Right forelimb (tissue), 1 donor: Measurements from ENCODE around the gene KAZALD1.

Source experiments
- DNase-seq: peaks from one replicate; pipeline ENCODE4 v3.0.0-alpha.2; 2018

Gene KAZALD1

DNA sequence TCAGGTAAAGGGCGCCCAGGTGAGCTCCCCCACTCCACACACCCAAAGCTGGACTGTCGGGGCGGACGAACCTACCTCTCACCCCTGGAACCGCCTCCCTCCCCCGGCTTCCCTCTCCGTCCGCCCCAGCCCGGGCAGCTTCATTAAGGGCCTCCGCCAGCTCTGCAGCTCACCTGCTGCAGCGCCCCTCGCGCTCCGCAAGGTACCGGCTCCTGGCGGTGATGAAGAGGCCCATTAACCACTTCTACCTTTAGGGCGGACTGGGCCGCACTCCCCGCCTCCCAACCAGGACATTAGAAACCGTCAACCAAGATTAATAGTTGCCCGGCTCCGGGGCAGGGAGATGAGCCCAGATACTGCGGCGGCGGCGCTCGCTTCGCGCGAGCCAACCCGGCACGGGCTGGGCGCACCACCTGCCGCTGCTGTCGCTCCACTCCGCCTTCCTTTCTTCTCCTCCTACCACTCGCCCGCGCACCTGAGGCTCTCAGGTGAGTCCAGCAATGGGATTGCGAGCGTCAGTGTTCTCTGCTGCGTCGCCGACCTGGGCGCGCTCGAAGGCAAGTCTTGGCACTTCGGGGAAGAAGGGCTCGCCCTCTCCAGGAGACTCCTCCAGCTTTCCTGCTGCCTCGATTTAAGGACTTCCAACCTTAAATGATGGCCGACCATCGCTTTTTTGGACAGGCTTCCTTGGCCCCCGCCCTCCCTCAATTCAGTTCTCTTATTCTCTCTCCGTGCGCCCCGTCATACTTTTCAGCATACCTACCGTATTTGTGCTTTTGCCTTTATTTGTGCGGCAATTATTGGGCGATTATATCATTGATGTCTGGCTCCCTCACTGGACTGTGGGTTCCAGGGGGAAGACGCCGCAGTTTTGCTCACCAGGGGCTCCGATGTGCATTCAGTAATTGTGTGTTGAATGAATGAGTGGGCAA lies 13.6 kb upstream of the KAZALD1 start:
- DNase-seq = no peak

DNA sequence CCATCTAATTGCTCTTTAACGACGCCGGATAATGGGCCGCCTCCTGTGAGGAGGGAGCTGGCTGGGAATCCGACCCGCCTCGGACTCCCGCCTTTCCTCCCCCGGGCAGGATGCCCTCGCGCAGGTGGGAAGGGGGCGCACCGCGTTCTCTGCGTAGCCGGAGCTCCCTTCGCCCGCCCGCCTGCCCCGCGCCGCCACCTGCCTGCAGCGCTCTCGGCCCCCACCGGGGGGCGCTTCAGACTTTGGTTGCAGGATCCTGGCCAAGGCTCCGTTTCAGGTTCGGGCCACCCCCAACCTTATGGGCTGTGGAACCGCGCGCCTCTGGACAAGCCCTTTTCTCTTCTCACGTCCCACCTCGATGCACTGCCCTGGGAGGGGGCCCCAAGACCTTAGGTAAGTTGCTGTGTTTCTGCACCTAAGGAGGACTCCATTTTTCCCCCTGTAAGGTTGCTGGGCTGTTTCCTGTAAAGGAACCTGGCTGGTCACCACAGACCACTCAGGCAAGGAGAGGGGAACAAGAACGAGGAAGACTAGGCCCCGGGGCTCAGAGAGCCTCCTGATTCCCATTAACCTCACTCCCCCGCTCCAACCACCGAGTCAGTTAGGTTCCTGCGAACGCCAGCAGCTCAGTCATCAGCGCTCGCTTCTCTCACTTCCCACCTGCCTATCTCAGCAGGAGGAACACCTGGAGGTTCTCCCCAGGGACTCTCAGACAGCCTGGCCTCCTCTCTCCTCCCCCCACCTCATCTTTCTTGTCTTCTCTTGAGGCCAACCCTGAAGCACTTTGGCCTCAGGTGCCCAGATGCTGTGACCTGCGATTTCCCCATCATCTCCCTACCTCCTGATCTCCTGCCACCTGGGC lies 11.3 kb upstream of the KAZALD1 start:
- peak; percentile 78 for DNase-seq

DNA sequence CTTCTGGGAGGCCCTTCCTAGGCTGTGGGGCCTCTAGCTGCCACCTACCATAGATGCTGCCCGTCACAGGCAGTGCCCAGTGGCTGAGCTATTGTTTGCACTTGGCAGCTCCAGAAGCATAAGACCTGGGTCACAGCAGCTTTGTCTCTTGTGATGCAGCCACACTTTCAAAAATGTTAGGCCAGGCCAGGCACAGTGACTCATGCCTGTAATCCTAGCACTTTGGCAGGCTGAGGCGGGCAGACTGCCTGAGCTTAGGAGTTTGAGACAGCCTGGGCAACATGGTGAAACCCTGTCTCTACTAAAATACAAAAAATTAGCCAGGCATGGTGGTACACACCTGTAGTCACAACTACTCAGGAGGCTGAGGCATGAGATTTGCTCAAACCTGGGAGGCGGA lies 9.5 kb upstream of the KAZALD1 start:
- DNase-seq = no peak

DNA sequence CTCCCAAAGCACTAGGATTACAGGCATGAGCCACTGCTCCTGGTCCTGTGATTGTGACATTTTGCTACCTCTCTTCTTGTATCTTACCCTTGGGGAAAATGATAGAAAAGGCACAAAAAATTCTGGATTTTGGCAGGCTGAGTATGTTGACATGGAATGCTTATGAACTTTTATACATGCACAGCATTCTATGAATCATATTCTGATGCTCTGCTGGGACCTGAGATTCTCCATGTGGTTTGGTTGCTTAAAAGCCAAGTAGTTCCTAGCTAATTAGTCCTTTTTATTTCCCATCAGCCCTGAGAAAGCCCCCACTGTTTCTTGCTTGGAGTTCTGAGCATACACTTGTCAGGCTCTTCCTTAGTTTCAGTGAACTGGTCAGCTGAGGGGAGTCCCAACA lies 8.3 kb upstream of the KAZALD1 start:
- DNase-seq = no peak

DNA sequence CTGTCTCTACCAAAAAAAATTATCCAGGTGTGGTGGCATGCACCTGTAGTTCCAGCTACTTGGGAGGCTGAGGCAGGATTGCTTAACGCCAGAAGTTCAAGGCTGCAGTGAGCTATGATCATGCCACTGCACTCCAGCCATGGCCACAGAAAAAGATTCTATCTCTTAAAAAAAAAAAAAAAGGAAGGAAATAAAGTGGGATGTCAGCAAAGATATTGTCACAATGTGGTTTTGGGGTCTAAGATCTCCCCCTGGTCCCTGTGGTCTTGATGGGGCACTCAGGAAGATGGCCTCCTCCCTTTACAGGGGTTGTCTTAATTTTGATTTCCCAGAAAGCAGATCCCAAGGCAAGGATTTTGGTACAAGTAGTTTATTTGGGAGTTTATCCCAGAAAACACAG lies 7.4 kb upstream of the KAZALD1 start:
- DNase-seq = no peak

DNA sequence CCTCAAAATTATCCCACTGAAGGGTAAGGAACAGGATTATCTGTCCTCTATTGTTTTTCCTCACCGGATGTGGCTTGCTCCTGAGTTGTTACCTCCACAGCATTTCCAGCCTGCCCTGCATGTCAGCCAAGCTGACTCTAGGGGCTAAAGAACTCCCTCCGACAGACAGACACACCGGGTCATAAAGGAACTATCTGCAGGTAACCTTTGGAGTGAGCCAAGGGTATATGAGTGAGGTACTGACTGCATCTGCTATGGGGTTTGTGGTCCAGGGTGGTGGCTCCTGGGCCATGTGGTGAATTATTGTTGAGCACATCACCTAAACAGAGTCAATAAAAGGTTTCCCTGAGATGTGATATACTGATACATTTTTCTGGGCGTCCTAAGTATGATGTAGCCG lies 6.9 kb upstream of the KAZALD1 start:
- DNase-seq = no peak

DNA sequence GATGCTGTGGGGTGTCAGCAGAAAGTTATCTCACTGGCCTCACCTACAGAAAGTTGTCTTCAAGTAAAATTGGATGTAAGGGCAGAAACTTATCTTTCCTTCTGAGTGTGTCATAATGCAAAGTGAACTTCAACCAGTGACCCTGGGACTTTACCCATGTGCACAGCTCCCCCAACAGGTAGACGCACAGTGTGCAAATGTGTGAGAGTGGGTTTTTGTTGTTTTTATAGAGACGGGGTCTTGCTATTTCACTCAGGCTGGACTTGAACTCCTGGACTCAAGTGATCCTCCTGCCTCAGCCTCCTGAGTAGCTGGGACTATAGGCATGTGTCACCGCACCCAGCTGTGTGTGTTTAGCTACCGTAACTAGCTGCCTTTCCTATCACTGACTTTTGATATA lies 6.4 kb upstream of the KAZALD1 start:
- no peak for DNase-seq

DNA sequence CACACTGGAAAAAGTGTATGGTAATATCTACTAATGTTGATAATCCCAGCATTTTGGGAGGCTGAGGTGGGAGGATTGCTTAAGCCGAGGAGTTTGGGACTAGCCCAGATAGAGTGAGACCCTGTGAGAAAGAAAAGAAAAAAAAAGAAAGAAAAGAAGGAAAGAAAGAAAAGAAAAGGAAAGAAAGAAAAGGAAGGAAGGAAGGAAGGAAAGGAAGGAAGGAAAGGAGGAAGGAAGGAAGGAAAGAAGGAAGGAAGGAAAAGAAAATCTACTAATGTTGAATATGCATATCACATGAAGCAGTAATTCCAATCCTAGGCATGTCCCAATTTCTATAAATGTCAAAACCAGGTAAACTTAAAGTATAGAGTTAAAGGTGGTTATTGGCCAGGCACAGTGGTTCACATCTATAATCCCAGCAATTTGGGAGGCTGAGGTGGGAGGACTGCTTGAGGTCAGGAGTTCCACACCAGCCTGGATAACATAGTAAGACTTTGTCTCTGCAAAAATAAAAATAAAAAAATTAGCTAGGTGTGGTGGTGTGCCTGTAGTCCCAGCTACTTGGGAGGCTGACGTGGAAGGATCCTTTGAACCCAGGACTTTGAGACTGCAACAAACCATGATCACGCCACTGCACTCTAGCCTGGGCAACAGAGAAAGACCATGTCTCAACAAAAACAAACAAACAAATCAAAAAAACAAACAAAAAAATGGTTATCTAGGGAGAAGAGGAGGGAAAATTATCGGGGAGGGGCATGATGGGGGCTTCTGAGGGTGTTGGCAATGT lies 5.2 kb upstream of the KAZALD1 start:
- DNase-seq = no peak

DNA sequence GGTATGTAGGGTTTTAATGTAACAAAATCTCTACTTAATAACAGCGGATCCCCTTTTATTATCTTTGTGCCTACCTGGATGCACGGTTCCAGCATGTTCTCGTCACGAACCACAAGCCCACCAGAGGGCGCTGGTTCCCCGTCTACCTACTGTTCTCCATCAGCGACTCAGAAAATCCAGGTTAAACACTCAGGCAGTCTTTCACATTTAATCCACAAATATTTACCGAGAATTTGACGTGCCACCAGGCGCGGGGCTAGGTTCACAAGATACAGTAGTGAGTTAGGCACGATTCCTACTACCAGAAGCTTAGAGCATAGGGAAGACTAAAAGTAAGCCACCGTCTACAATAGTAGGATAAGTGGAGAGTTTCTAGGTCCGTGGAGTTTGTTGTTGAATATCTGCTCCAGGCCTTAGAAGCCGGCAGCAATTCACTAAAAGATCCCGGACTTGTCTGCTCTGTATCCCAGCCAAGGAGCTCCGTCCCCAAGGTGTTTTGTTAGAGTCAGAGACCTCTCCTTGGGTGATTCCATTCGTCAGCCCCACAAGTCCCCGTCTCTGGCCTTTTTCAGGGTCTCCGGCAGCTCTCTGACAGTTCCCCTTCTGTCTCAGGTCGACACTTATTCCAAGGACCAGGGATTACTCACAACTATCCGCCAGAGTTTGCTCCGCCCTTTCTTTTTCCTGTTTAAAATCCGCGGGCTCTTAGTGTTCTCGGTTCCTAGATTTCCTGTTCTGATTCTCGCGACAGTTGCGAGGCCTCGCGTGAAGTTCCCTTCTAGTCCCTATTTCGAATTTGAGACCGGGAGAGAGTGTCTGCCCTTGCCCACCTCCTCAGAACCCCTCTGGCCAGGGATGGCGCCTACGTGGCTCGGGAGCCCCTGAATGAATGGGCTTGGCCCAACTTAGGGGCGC lies 1.5 kb upstream of the KAZALD1 start:
- peak; percentile 88 for DNase-seq

DNA sequence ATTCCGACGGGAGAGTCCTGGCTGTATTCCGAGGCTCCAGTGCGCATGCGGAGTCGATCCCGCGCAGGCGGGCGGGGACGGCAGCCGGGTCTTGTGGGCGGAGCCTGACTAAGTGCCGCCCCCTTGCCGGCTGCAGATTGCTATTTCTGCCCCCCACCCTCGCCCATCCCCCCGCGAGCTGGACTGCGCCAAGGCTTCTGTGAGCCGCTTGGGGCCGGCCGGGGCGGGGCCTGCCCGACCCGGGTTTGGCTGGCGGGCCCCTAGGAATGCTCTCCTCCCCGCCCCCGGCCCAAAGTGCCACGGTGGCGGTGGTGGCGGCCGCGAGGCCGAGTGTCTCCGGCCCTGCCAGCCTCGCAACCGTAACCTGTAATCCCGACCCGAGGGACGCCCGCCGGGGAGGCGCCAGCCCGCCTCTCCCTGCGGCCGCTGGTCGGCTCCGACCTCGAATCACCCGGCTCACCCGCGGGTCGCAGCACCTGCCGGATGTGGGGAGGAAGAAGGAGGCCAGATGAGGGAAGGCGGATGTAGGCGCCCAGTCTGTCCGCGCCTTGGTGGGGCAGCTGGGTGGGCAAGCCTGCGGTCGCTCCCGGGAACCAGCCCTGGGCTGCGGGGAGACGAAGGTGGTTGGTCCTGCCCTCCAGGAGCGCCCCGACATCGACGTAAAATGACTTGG lies 702 bp upstream of the KAZALD1 start:
- DNase-seq = peak; percentile 98

DNA sequence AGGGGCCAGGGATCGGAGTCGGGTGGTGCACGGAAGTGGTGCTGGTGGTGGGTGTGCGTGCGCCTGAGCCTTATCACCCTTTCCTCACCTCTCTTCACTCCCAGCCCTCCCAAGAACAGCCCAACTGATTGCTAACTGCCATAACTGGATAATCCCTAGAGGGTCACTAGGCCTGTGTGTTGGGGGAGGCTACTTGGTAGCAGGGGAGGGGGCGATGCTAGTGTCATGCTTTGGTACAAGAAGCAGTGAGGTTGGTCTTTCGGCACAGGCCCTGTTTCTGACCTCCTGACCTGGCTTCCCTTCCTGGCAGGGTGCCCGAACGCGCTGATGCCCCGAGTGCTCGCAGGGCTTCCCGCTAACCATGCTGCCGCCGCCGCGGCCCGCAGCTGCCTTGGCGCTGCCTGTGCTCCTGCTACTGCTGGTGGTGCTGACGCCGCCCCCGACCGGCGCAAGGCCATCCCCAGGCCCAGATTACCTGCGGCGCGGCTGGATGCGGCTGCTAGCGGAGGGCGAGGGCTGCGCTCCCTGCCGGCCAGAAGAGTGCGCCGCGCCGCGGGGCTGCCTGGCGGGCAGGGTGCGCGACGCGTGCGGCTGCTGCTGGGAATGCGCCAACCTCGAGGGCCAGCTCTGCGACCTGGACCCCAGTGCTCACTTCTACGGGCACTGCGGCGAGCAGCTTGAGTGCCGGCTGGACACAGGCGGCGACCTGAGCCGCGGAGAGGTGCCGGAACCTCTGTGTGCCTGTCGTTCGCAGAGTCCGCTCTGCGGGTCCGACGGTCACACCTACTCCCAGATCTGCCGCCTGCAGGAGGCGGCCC lies 652 bp downstream of the KAZALD1 start:
- peak; percentile 76 for DNase-seq

DNA sequence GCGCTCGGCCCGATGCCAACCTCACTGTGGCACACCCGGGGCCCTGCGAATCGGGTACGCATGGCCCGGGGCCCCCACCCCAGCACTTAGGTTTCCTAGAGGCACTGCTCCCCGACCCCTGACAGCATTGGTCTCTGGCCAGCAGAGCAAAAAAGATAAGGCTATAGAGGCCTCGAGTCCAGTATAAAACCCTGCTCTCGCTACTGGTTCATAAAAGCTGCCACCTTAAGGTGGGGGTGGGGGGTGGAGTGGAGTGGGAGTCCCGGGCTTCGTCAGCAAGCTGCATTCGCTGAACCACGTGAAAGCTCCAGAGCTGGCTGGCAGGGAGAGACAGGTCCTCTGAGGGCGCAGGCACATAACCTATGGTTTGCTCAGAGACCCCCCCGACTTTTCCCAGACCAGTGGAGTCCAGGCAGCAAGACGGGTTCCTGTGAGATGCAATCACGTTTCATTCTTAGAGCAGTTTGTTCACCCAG lies 1.3 kb downstream of the KAZALD1 start:
- no peak for DNase-seq

DNA sequence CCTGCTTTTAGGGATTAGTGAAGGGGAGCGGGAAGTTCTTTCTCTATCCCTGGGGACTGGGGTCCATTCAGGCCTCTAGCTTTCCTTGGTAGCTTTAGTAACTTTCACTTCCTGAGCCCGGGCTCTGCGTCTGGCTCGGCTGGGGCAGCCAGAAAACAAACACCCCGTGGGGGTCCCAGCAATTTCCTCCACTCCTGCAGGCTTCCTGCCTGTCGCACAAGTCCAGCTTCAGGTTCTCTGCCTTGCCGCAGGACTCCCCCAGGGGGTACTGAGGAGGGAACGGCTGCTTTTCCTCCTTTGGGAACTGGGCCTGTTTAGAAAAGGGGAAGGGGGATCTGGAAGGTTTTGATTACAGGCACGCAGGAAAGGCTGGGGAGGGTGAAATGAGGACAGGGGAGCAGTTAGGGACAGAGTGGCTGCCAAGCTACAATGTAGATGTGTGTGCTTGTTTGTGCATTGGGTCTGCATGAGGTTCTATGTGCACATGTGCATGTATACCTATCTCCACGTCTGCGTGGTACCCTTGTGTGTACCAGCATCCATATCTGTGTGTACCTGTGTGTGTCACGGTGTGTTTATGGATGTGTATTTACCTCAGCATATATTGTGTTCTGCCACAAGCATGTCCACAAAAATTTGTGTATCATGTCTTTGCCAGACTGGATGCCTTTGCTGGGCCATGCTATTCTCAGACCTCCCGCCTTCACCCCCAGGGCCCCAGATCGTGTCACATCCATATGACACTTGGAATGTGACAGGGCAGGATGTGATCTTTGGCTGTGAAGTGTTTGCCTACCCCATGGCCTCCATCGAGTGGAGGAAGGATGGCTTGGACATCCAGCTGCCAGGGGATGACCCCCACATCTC lies 2.0 kb downstream of the KAZALD1 start:
- no peak for DNase-seq

DNA sequence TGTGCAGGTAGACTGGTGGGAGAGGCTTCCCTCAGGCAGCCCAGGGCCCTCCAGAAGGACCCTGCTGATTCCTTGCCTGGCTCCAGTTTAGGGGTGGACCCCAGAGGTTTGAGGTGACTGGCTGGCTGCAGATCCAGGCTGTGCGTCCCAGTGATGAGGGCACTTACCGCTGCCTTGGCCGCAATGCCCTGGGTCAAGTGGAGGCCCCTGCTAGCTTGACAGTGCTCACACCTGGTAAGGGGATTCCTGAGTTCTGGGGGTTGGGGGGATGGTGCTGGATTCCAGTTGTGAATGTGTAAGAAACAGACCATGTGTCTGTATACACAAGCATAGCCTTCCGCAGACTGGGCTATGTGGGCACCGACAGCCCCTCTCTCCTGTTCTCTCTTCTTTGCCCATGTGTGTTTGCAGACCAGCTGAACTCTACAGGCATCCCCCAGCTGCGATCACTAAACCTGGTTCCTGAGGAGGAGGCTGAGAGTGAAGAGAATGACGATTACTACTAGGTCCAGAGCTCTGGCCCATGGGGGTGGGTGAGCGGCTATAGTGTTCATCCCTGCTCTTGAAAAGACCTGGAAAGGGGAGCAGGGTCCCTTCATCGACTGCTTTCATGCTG lies 2.7 kb downstream of the KAZALD1 start:
- DNase-seq = no peak

DNA sequence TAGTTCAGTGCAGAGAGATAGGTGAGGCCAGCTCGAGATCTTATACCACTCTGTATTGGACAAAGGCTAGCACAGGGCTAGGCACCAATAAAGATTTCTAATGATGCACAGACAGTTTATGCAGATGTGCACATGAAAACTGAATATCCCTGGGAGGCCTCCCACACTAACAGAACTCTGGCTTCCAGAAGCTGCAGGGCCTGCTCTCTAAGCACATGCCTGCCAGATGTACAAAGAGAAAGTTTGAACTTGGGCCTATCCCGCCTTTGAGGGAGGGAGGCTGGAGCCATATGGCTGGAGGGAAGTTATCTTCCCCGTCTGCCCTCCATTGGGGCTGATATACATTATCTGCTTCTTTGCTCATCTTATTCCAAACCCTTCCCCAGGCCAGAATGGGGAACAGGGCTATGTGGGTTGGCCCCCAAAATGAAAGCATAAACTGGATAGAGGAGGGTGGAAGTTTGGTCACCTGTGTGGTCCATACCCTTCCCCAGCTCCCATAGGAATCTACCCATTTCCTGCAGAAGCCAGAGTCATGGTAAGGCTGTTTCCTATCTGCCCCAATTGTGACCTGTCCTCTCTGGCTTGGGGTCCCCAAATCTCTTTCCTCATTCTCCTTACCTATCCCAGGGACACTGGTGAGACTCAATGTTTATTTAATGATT lies 3.8 kb downstream of the KAZALD1 start:
- no peak for DNase-seq

DNA sequence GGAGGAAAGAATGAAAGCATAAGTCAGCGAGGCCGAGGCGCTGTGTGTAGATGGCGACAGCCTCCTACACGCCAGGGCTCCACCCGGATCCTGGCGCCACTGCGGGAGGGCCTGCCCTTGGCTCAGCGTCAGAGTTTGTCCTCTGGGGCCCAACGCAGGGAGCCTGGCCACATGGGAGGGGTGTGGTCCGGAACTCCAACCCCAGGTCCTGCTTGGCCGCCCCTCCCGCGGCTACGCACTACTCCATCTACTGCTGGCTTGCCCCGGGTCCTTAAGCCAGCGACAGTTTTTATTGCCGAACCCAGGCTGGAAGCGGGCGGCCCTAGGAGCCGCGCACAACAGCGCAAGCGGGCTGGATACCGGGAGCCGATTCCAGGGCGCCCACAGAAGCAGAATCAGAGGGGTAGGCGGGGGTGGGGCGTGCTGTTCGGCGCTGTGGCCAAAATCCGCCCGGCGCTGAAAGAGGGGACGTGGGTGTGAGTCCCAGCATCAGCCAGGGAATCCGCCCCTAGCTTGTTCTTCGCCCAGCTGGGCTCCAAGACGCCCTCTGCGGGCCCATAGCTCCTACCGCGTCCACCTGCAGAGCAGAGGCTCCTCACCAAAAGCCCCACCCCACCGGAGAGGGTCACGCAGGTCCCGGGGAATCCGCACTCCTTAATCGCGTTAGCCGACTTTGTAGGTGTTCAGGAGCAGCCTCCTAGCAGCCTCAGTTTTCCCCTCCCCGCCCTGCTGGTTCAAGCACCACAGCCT lies 4.5 kb downstream of the KAZALD1 start:
- peak; percentile 71 for DNase-seq

DNA sequence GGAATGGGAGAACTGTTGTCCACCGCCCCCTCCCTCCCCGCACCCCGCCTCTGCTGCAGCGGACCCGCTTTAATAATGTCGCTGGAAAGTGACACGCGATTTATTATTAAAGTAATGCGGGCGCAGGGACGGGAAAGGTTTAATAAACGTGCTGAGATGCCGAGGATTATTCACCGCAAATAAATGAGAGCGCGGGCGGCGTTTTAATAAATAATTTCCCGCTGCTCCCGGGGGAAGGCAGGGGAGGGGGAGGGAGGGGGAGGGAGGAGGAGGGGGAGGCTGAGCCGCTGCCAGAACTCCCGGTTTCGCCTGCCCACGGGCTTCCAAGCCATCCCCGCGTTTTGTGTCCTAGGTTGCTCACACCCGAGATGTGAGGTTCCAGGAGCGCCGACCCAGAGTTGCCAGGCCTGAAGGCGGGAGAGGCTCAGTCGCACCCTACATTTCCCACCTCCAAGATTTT lies 5.1 kb downstream of the KAZALD1 start:
- DNase-seq = peak; percentile 68
